Mesangial cell (primary cell): ENCODE measurements around the gene GREM1. TPM values are rescaled to one million over a fixed set of nuclear protein-coding genes. Genes with fewer than 3 reads are reported as not detected.

Experiments used
- total RNA-seq: library from RNA; depleted of rRNA; stranded (reverse); fragments of >200 nt; gene quantifications from 2 replicates; pipeline ENCODE4 v1.2.3, GENCODE V29; 2015

Gene GREM1
- 55.8 and 78.7 TPM in 2 replicates for total RNA-seq

GRCh38 chr15:32717426-32718226 lies at the start of gene GREM1:
TSS of gene GREM1 (plus strand) at chr15:32718004. CDS start at chr15:32730691, 12,687 bp downstream.

Other genes with a start within 250 kb of the GREM1 start
- 0.16 and 1.9 TPM in 2 replicates for gene GOLGA8N, start 124.5 kb upstream of the GREM1 start, total RNA-seq
- 3.7 and 30.8 TPM in 2 replicates for gene ARHGAP11A, start 102.5 kb upstream of the GREM1 start, total RNA-seq
- gene SCG5, start 76.3 kb upstream of the GREM1 start, total RNA-seq, result 17.3 and 58.6 TPM in 2 replicates